ENCODE measurements around the gene IQSEC2. TPM values are rescaled to one million over a fixed set of nuclear protein-coding genes. Genes with fewer than 3 reads are reported as not detected.

Gene IQSEC2
- total and polyA plus RNA-seq, 2 of the 8 experiments (the other 6 are each of a cell fraction or from before 2014, with no cell fraction given), result 6.1 to 54.9 TPM

- H3K23me2 ChIP-seq (ENCODE audit: low read depth, low read length), result no peaks in the 10 kb centered on the region
- no peak overlapping the region for H3K14ac ChIP-seq (ENCODE audit: insufficient read length)
- no peak overlapping the region for H2BK12ac ChIP-seq (ENCODE audit: low read depth, low read length)
- no peak overlapping the region for H2AK5ac ChIP-seq (ENCODE audit: low read depth, low read length)
- H3K79me1 ChIP-seq (ENCODE audit: low read depth, low read length), result no peaks in the 10 kb centered on the region
- H4K20me1 ChIP-seq (replicated peaks in 1 of 2; ENCODE audit: control insufficient read depth in 1 of 2, insufficient read depth in 2 of 2, low read length in 2 of 2), result no peaks in the 10 kb centered on the region
- 85% methylated on average over 3 of the region's 3 CpGs; no CpG with 5 or more reads in 1 of the 2 experiments for WGBS, 2 experiments (ENCODE audit: extremely low coverage in 1 of 2, insufficient coverage in 1 of 2, insufficient read length in 1 of 2, insufficient replicate concordance in 2 of 2, low coverage in 1 of 2, low lambda C conversion rate in 2 of 2, missing lambda C conversion rate in 1 of 2)
- no peaks in the 10 kb centered on the region for H3K36me3 ChIP-seq (ENCODE audit: control insufficient read depth in 2 of 4, insufficient read depth in 4 of 4, low read length in 3 of 4)
- no peak overlapping the region for H3K27ac ChIP-seq (ENCODE audit: low read depth, low read length)
- CTCF ChIA-PET (ENCODE audit: partially characterized antibody), result interaction anchor here (0.6 to 3.0 kb wide), 9 partner anchors 8 to 780 kb away, joined by 3 to 13 read pairs (median 3); no protein-coding TSS in a partner anchor
- H3K79me2 ChIP-seq (ENCODE audit: control insufficient read depth in 1 of 2, insufficient read depth in 2 of 2, low read length in 2 of 2), result no peaks in the 10 kb centered on the region
- H2BK5ac ChIP-seq (ENCODE audit: low read depth, low read length), result no peak overlapping the region
- H3K4me1 ChIP-seq (replicated peaks in 1 of 4; ENCODE audit: control insufficient read depth in 3 of 4, insufficient read depth in 4 of 4, low read length in 3 of 4), result peaks cover 0 to 5% (median 3%) of the 10 kb centered on the region in 4 experiments; a peak in 6 of 7 replicates
- H3K4ac ChIP-seq (replicated peaks; ENCODE audit: insufficient read length, low read depth, low read length), result no peak overlapping the region
- no peak overlapping the region for H3K9ac ChIP-seq (replicated peaks in 1 of 4; ENCODE audit: extremely low read depth in 1 of 4, low read depth in 3 of 4, low read length in 3 of 4)
- H2BK15ac ChIP-seq (ENCODE audit: low read length), result no peak overlapping the region
- H2BK120ac ChIP-seq (replicated peaks; ENCODE audit: low read depth, low read length), result no peak overlapping the region
- no peak overlapping the region for H2BK20ac ChIP-seq (ENCODE audit: low read length)
- no peak overlapping the region for H2AFZ ChIP-seq (ENCODE audit: low read length)
- H4K8ac ChIP-seq (ENCODE audit: extremely low read depth, insufficient read depth, low read length), result no peak overlapping the region
- H3K56ac ChIP-seq (replicated peaks; ENCODE audit: insufficient read length, low read depth, low read length), result no peak overlapping the region
- no peaks in the 10 kb centered on the region for H3K9me3 ChIP-seq (ENCODE audit: insufficient read depth in 2 of 2, low read depth in 1 of 2, low read length in 1 of 2)
- no peaks in the 10 kb centered on the region for H3K27me3 ChIP-seq (replicated peaks in 1 of 4; ENCODE audit: control insufficient read depth in 3 of 4, extremely low read depth in 1 of 4, insufficient read depth in 3 of 4, low read length in 3 of 4)
- POLR2A ChIA-PET (ENCODE audit: partially characterized antibody), result no interaction called here
- no peak overlapping the region for H3K4me2 ChIP-seq (ENCODE audit: insufficient read depth in 1 of 2, low read depth in 2 of 2, low read length in 2 of 2)
- DNase-seq (ENCODE audit: low read depth in 1 of 2, low spot score in 2 of 2) (no peak), FAIRE-seq (no peak)
- H3K4me3 ChIP-seq (ENCODE audit: extremely low read depth in 1 of 4, insufficient read depth in 2 of 4, low read depth in 3 of 4, low read length in 4 of 4), result no peak overlapping the region
- H4K5ac ChIP-seq (ENCODE audit: insufficient read length, low read depth, low read length), result no peak overlapping the region
- no peak overlapping the region for H3K23ac ChIP-seq (ENCODE audit: insufficient read length)
- H3K18ac ChIP-seq (ENCODE audit: extremely low read depth, low read length), result no peak overlapping the region
- TF ChIP-seq USF2 (IDR thresholded peaks at IDR 0.05; ENCODE audit: low read length) (no peak), CBX5 (IDR thresholded peaks at IDR 0.05; ENCODE audit: low read depth, low read length) (no peak), JUN (IDR thresholded peaks at IDR 0.05; ENCODE audit: low read depth, low read length) (no peak), ATF2 (IDR thresholded peaks at IDR 0.05; ENCODE audit: low read length) (no peak), JUND (IDR thresholded peaks at IDR 0.05; ENCODE audit: low read length) (no peak), EZH2 (IDR thresholded peaks at IDR 0.05; ENCODE audit: low read depth, low read length, severe bottlenecking) (no peak), SIX5 (IDR thresholded peaks at IDR 0.05; ENCODE audit: low read depth, low read length) (no peak), POLR2A (IDR thresholded peaks at IDR 0.05; ENCODE audit: control extremely low read depth in 1 of 2, low read depth in 2 of 2, low read length in 2 of 2) (no peak)
- TF ChIP-seq, protein P1, sequence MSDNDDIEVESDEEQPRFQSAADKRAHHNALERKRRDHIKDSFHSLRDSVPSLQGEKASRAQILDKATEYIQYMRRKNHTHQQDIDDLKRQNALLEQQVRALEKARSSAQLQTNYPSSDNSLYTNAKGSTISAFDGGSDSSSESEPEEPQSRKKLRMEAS (IDR thresholded peaks at IDR 0.05), result no peak
- H4K91ac ChIP-seq (replicated peaks; ENCODE audit: insufficient read length, low read length), result no peak overlapping the region
Observed at GRCh38 chrX:53286171-53286570, 4.8 kb upstream of the IQSEC2 start.

All from H1 (cell line).